SK-N-SH (cell line): ENCODE data around the gene NTM. TPM values are rescaled to one million over a fixed set of nuclear protein-coding genes. Genes with fewer than 3 reads are reported as not detected.

Experiments
- CTCF ChIA-PET: fragments of 300-600, 350-600 bp; formaldehyde crosslinking; extraction: SDS; loops from one replicate; lab custom pipeline; 2021; lab: Yijun Ruan, JAX
- POLR2A ChIA-PET: fragments of 350-600 bp; sonication (Branson Sonifier 250); formaldehyde crosslinking; extraction: SDS; loops from one replicate; lab custom pipeline; 2020; ENCODE audit warnings: antibody characterized with exemption, inconsistent platforms; lab: Yijun Ruan, JAX
- DNase-seq: peaks from one replicate; pipeline ENCODE4 v3.0.0; 2012
- H2AFZ ChIP-seq: fragments of 200-600 bp; sonication (generic); 2 replicates; pipeline ENCODE4 v1.8.1; 2016; ENCODE audit warnings: antibody characterized with exemption, mild to moderate bottlenecking, low read depth
- H3F3A ChIP-seq: fragments of 200-600 bp; sonication (generic); replicated peaks from 2 replicates; pipeline ENCODE3; 2016; ENCODE audit warnings: antibody characterized with exemption, mild to moderate bottlenecking; ENCODE audit not compliant: insufficient read depth
- H3K27ac ChIP-seq, 2 experiments: fragments of 200-500 bp in 1 of 2; fragments of 200-600 bp in 1 of 2; sonication (Bioruptor generic) in 1 of 2; sonication (generic), shearing (Covaris generic) in 1 of 2; 2 replicates each; pipeline versions ENCODE4 v1.5.1 to v1.6.1; 2014 to 2016; ENCODE audit warnings: low read depth in 2 of 2, inconsistent platforms in 1 of 2, low read length in 1 of 2, mild to moderate bottlenecking in 1 of 2, mixed read lengths in 1 of 2
- H3K27me3 ChIP-seq: fragments of 200-600 bp; sonication (generic), shearing (Covaris generic); 2 replicates; pipeline ENCODE4 v1.6.1; 2016; ENCODE audit warnings: mixed run types; ENCODE audit not compliant: insufficient read depth
- H3K36me3 ChIP-seq, 2 experiments: fragments of 200-500 bp in 1 of 2; fragments of 200-600 bp in 1 of 2; sonication (Bioruptor generic) in 1 of 2; sonication (generic) in 1 of 2; replicated peaks in 1 of 2; 2 replicates each; pipeline versions ENCODE3 to v1.5.1; 2014 to 2016; ENCODE audit warnings: low read length in 1 of 2, mild to moderate bottlenecking in 1 of 2; ENCODE audit not compliant: insufficient read depth in 2 of 2, control insufficient read depth in 1 of 2
- H3K4me1 ChIP-seq, 2 experiments: fragments of 200-500 bp in 1 of 2; fragments of 200-600 bp in 1 of 2; sonication (Bioruptor generic) in 1 of 2; sonication (generic), shearing (Covaris generic) in 1 of 2; 2 replicates each; pipeline versions ENCODE4 v1.5.1 to v1.6.1; 2014 to 2016; ENCODE audit warnings: low read depth in 1 of 2, low read length in 1 of 2, mixed run types in 1 of 2; ENCODE audit not compliant: insufficient read depth in 2 of 2, control insufficient read depth in 1 of 2
- H3K4me2 ChIP-seq: fragments of 200-600 bp; sonication (generic), shearing (Covaris generic); 2 replicates; pipeline ENCODE4 v1.6.1; 2017; ENCODE audit warnings: mixed run types
- H3K4me3 ChIP-seq, 2 experiments: fragments of 200-500 bp in 1 of 2; fragments of 200-600 bp in 1 of 2; sonication (Bioruptor generic) in 1 of 2; sonication (generic), shearing (Covaris generic) in 1 of 2; 2 replicates each; pipeline versions ENCODE4 v1.5.1 to v1.8.1; 2014 to 2016; ENCODE audit warnings: low read depth in 2 of 2, inconsistent platforms in 1 of 2, low read length in 1 of 2, mild to moderate bottlenecking in 1 of 2, mixed read lengths in 1 of 2, moderate library complexity in 1 of 2
- H3K79me2 ChIP-seq: fragments of 200-600 bp; sonication (generic); 2 replicates; pipeline ENCODE4 v1.8.1; 2017; ENCODE audit warnings: mild to moderate bottlenecking; ENCODE audit not compliant: insufficient read depth
- H3K9ac ChIP-seq: fragments of 200-600 bp; sonication (generic); 2 replicates; pipeline ENCODE4 v1.6.1; 2017; ENCODE audit warnings: mixed run types
- H3K9me2 ChIP-seq: fragments of 200-600 bp; sonication (generic); 2 replicates; pipeline ENCODE4 v1.6.1; 2017; ENCODE audit warnings: mixed run types
- H3K9me3 ChIP-seq: fragments of 200-600 bp; sonication (generic); 2 replicates; pipeline ENCODE4 v1.6.1; 2017; ENCODE audit warnings: mixed run types, mild to moderate bottlenecking, moderate library complexity
- H4K20me1 ChIP-seq: fragments of 200-600 bp; sonication (generic); 2 replicates; pipeline ENCODE4 v1.6.1; 2017; ENCODE audit warnings: mild to moderate bottlenecking, mixed run types; ENCODE audit not compliant: insufficient read depth
- CHD2 ChIP-seq: fragments of 150-350 bp; IDR thresholded peaks from 2 replicates; pipeline ENCODE4 v1.6.1; 2018; ENCODE audit warnings: low read length; ENCODE audit not compliant: partially characterized antibody
- IRF3 ChIP-seq: fragments of 150-350 bp; IDR thresholded peaks from 2 replicates; pipeline ENCODE4 v1.6.1; 2016; ENCODE audit warnings: mild to moderate bottlenecking, low read depth, low read length
- NFIC ChIP-seq: IDR thresholded peaks from 2 replicates; pipeline ENCODE4 v1.4.0; 2012; ENCODE audit warnings: borderline replicate concordance
- PBX3 ChIP-seq: IDR thresholded peaks from 2 replicates; pipeline ENCODE4; 2012
- POLR2AphosphoS5 ChIP-seq: IDR thresholded peaks from 2 replicates; pipeline ENCODE4 v1.6.1; 2012; ENCODE audit warnings: low read depth, low read length
- RAD21 ChIP-seq: IDR thresholded peaks from 2 replicates; pipeline ENCODE4 v1.6.1; 2012; ENCODE audit warnings: mild to moderate bottlenecking, low read length
- RCOR1 ChIP-seq: fragments of 150-350 bp; IDR thresholded peaks from 2 replicates; pipeline ENCODE4 v1.6.1; 2017; ENCODE audit warnings: antibody characterized with exemption, low read length
- SIN3A ChIP-seq: IDR thresholded peaks from 2 replicates; pipeline ENCODE4 v1.6.1; 2012; ENCODE audit warnings: low read depth, mild to moderate bottlenecking, low read length, moderate library complexity, borderline replicate concordance
- SMC3 ChIP-seq: IDR thresholded peaks from 2 replicates; pipeline ENCODE4 v1.6.1; 2012; ENCODE audit warnings: low read depth, low read length, improper control_type of control experiment
- TCF12 ChIP-seq: IDR thresholded peaks from 2 replicates; pipeline ENCODE4 v1.4.0; 2012
- TEAD4 ChIP-seq: IDR thresholded peaks from 2 replicates; pipeline ENCODE4 v1.4.0; 2012; ENCODE audit warnings: mild to moderate bottlenecking, borderline replicate concordance; ENCODE audit not compliant: insufficient read depth
- ZBTB33 ChIP-seq: IDR thresholded peaks from 2 replicates; pipeline ENCODE4 v1.4.0; 2012; ENCODE audit warnings: low read depth, borderline replicate concordance
- WGBS: methylation state at CpG from one replicate; pipeline ENCODE4 v1.1.6; 2017; ENCODE audit warnings: low lambda C conversion rate; 5-methylcytosine and 5-hydroxymethylcytosine counted together
- polyA plus RNA-seq, 3 experiments: library from polyadenylated mRNA; depleted of rRNA; stranded (reverse); fragments of >200 nt; gene quantifications; 2 replicates each; pipeline ENCODE4 v1.2.3, GENCODE V29; 2012

Gene NTM
- polyA plus RNA-seq, 1 of the 3 experiments (the other 2 are of a cell fraction): 20.0 TPM

- TF ChIP-seq PBX3 (no peak), CHD2 (no peak), NFIC (no peak), IRF3 (no peak), RCOR1 (no peak)
- TF ChIP-seq, all 33 proteins: peak for 0
These were observed 592.4 kb downstream of the NTM start (continued) for GRCh38 chr11:131962818-131963217.

- no peak for TF ChIP-seq PBX3
- TF ChIP-seq POLR2AphosphoS5: no peak
- TF ChIP-seq NFIC: no peak
- TF ChIP-seq TCF12: no peak
- TF ChIP-seq ZBTB33: no peak
- TF ChIP-seq TEAD4: no peak
- TF ChIP-seq RAD21: no peak
- no peak for TF ChIP-seq SMC3
- no peak for TF ChIP-seq SIN3A
- H3K9me3 ChIP-seq: no peaks in the 10 kb centered on the region
- no peaks in the 10 kb centered on the region for H3K79me2 ChIP-seq
- H3K36me3 ChIP-seq: peaks cover 0 to 3% of the 10 kb centered on the region in 2 experiments
- H3F3A ChIP-seq: no peaks in the 10 kb centered on the region
- ChIA-PET CTCF (no interaction called here), POLR2A (no interaction called here)
- DNase-seq: no peak
- H3K27ac ChIP-seq: no peak overlapping the region
- no peak overlapping the region for H3K9ac ChIP-seq
- H3K4me2 ChIP-seq: no peak overlapping the region
- no peak overlapping the region for H3K4me3 ChIP-seq
- H3K27me3 ChIP-seq: no peaks in the 10 kb centered on the region
- no peaks in the 10 kb centered on the region for H3K4me1 ChIP-seq
- H3K9me2 ChIP-seq: no peaks in the 10 kb centered on the region
- no peaks in the 10 kb centered on the region for H4K20me1 ChIP-seq
- 79% methylated on average over 9 of the region's 9 CpGs for WGBS
- no peak overlapping the region for H2AFZ ChIP-seq
These were observed 594.5 kb downstream of the NTM start for GRCh38 chr11:131964698-131965483.
